GM18499 (cell line): Measurements from ENCODE around the gene LILRA6.
"Not testable (repeated sequence)": the region's sequence is repeated elsewhere in the genome, so short reads cannot be mapped to it uniquely, and the experiment has no call there.

Experiments used
- ATAC-seq: cut with Tn5 transposase; IDR thresholded peaks from one replicate; pipeline ENCODE4 v1.9.1; 2021; ENCODE audit warnings: moderate number of reproducible peaks; ENCODE audit not compliant: insufficient read depth, unreplicated experiment

The LILRA6 gene

DNA sequence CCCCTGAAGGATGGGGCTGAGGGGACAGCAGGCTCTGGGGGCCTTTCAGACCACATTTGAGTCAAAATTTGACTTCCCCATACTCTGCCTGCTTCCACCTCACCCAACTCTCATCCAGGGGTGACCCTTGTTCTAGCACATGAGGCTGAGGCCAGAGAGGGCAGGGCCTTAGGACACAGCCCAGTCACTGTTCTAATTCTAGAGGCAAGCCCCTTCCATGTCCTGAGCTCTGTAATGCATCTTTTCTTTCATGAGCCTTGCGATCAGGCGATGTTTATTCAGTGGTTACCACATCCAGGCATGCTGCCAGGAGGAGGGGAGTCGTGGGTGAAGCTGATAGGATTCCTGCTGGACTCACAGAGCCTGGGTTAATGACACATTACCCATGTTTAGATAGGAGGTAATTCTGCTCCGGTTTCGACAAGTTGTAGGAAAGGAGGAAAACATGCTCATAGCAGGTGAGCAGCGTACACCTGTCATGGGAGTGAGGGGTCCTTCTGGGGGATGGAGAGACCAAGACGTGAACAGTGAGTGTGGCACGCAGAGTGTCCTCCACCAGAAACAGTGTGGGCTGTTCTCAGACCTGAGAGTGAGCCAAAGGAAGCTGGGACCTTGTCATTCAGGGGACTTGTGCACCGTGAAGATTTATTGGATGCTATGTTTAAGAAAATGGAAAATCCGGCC is 32.6 kb downstream of the LILRA6 start:
- ATAC-seq = no peak

DNA sequence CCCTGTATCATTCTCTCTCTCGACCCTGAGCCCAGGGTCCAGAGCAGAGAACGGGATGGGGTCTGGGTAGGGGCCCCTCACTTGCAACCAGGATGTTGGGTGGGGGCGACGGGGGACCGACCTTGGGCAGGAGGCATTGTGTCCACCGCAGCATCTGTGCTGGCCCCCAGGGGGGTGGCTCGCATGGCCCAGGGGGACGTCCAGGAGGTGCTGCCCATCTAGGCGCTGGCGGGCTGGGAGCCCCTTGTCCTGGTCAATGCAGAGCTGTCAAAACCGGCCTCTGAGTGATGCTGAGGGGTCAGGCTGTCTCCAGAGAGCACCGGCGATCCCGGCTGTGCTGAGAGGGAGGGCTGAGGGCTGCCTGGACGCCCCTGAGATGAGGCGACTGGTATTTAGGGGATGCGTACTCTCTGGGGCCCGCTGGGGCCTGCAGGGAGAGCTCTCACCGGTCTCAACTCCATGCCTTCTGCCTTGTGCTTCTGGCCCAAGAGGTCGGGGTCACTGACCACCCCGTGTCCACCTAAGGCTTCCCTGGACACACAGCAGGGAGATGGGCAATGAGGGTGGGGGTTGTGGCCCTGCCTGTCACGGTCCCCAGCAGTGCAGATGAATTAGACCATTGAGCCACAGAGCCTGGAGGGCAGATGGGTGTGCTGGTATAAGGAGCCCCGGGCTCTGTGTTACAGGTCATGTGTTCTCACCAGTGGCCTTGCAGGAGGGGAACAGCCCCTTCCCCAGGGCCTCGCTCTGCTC is 33.4 kb downstream of the LILRA6 start:
- no peak for ATAC-seq

DNA sequence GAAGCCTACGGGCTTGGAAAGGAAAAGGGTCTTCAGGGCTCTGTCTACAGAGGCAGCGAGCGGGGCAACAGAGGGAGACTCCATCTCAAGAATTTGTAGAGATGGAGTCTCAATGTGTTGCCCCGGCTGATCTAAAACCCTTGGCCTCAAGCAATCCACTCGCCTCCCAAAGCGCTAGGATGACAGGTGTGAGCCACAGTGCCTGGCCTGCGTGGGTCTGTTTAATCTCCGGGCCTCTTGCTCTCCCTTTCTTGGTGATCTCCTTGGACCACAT is 33.9 kb downstream of the LILRA6 start:
- ATAC-seq = no peak

DNA sequence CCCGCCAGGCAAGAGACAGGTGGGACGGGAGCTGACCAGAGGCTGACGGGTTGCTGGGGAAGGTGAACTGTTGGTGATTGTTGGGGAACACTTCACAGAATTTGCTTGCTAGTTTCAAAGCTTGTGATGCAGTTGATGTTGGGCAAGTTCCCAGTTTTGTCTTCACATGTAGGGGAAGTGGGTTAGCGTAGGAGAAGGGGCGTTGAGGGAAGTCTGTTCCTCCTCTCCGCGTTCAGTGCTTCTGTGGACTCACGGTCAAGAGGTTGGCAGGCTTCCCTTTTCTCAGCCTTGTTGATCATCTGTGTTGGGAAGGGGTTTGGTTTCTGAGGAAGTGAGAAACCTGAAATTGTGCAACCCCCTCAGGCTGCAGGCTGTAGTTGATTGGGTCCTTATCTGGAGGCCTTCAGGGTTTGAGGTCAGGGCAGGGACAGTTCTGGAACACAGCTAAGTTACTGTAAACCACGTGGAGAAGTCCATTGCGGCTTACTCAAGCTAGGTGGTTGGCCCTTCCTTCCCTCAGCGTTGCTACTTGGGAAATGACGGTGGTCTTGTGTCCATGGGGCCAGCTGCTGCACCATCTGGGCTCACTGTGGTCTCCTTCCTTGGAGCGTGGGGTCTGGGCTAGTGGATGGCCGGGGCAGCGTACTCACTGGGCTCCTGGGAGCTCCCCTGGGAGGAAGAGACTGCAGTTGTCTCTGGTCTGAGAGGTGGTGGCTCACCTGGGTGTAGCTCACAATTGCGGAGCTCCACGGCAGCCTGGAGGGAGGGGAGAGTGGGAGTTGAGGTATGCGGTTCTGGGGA is 34.4 kb downstream of the LILRA6 start:
- no peak for ATAC-seq

DNA sequence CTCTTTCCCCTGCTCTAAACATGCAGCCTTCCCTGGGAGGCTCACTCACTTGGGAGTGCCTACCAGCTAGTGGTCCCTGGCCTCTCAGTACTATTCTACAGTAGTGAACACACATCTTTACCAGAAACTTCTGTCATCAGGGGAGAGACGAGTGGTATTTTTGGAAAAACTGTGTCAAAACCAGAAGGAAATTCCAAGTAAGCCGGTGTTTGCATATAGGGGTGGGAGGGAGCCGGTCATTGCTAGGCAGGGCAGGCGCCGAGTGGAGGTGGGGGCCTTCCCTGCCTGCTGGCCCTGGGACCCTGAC is 35.0 kb downstream of the LILRA6 start:
- no peak for ATAC-seq

DNA sequence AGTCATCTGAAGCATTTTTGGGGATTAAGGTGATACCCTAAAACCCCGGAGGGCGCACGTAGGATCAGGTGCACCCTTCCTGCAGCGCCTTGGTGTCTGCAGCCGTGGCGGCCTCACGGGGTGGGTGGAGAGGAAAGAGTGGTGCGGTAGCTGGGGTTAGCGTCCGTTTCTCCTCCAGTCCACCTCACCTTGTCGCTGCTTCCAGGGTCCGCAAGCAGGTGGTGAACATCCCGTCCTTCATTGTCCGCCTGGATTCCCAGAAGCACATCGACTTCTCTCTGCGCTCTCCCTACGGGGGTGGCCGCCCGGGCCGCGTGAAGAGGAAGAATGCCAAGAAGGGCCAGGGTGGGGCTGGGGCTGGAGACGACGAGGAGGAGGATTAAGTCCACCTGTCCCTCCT is 35.4 kb downstream of the LILRA6 start:
- ATAC-seq = not testable (repeated sequence)

DNA sequence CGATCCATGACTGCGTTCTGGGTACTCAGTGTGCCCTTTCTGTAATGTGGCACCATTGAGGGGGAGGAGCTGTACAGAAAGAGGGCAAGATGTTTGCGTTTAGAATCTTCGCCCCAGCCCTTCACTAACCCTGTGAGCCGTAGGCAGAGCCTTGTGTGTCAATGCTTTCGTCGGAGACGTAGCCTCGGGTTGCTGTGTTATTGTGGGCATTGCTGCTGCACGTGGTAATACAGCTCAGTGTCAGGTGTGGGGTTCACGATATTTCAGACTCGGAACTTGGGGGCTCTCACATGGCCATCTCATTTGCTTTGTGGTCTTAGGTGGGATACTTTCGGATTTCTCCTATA is 35.8 kb downstream of the LILRA6 start:
- no peak for ATAC-seq

DNA sequence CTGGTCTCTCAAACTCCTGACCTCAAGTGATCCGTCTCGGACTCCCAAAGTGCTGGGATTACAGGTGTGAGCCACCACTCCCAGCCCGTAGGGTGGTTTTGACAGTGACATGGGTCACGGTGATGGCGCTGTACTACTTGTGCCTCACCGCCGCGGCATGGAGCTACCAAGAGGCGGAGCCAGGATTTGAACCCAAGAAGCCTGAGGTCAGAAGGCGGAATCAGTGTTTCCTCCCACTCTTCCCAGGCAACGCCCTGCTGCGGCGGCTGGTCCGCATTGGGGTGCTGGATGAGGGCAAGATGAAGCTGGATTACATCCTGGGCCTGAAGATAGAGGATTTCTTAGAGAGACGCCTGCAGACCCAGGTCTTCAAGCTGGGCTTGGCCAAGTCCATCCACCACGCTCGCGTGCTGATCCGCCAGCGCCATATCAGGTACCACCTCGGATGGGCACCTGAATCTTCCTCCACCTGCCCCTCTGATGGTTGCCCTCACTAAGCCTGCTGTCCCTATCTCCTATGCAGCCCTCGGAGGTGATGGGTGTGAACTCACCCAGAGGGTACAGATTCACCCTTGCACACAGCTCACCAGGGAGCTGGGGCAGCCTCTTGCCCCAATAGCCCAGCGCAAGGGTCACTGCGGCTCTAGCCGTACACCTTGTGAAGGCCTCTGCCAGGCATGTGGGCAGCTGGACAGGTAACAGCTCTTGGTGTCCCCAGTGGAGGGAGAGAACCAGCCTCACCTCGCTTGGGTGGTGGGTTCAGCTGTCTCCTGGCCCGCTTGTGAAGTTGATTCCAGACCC is 36.4 kb downstream of the LILRA6 start:
- ATAC-seq = no peak

DNA sequence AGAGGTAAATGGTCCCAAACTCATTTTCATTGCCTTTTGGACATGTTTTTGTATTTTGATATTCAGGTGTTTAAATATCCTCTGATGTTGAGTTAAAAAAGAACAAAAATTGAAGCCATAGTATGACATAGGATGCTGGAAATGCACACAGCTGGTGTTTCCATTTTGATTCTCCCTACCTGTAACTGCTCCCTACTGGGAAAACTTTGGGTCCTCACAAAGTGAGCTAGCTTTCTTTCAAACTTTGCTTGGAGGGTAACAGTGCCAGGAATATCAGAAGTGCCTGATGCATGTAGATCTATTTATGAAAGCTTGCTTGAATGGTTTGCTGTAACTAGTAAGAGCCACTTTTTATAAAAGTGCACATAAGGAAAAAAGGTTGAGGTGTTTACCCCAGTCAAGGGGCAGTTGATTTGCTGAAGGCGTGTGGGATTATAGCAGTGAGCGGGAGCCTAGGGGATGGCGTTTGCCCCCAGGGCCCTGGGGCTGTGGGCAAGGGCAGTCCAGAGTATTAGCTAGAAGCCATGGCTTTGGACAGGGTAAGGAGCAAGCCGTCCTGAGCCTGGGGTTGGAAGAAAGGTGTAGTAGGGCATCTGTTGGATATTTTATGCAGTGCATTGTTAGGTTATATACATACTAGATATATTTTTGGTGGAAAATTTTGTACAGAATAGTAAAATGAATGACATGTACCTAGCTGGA is 37.7 kb downstream of the LILRA6 start:
- ATAC-seq = no peak

DNA sequence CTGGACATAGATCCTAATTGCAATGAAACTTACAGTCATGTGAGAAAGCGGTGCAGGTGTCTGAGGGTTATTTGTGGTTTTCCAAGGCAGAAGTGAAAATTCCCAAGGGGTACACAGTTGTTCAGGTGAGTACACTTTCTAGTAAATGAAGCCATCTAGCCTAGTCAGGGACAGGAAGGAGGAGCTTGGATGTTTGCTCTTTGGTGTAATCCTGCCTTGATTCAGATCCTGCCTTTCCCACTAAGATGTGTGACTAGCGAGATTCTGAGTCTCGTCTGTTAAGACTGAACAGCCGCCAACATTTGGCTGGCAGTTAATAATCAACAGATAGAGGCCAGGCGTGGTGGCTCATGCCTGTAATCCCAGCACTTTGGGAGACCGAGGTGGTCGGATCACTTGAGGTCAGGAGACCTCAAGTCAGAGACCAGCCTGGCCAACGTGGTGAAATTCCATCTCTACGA is 39.4 kb downstream of the LILRA6 start:
- ATAC-seq = no peak

DNA sequence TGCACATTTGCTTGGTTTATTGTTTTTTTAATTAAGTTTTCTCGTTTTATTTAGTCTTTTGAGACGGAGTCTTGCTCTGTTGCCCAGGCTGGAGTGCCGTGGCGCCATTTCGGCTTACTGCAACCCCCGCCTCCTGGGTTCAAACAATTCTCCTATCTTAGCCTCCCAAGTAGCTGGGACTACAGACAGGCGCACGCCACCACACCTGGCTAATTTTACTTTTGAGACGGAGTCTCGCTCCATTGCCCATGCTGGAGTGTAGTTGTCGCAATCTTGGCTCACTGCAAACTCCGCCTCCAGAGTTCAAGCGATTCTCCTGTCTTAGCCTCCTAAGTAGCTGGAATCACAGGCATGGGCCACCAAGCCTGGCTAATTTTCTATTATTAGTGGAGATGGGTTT is 40.6 kb downstream of the LILRA6 start:
- no peak for ATAC-seq

DNA sequence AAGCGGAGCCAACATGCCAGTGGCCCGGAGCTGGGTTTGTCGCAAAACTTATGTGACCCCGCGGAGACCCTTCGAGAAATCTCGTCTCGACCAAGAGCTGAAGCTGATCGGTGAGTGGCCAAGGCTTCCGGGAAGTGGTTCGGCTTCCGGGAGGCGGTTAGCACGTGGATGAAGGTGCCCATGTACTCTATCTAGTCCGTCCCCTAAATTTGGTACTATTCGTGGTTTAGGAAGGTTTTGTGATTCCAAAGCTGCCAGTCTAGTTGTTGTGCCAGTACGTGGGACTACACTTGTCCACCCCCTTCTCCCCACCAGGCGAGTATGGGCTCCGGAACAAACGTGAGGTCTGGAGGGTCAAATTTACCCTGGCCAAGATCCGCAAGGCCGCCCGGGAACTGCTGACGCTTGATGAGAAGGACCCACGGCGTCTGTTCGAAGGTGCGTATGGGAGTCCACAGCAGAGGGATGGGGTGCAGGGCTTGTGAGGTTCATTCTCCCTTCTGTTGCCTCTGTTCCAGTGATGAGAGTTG is 41.4 kb downstream of the LILRA6 start:
- no peak for ATAC-seq

DNA sequence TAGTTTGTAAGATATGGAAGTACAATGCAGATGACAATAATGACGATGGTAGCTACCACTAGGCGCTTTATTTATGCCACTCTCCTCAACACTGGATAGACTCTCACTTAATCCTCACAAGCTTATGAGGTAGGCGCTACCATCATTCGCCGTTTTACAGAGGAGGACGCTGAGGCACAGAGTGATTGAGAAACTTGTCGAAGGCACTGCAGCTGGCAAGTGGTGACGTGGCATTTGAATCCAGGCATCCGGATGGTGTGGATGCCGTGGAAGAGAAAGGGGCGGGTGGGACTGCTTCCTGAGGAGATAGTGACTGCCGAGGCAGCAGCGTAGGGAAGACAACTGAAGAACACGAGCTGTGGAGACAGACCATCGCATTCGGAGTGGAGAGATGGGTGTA is 43.2 kb downstream of the LILRA6 start:
- ATAC-seq = no peak

DNA sequence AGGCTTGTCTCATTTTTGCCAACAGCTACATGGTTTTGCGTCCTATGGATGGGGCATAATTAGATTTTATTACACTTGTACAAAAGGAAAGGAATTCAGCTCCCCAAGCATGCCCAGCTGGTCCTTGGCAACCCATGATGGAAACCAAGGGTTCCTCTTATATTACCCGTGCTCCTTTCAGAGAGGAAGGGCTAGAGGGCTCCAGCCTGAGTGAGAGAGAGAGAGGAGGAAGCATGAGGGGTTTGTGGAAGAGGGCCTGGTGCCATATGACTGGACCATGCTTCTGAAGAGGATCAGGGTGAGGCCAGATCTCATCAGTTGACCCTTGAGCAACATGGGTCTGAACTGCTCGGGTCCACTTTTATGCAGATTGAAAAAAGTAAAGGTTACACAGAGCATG is 45.5 kb downstream of the LILRA6 start:
- no peak for ATAC-seq

DNA sequence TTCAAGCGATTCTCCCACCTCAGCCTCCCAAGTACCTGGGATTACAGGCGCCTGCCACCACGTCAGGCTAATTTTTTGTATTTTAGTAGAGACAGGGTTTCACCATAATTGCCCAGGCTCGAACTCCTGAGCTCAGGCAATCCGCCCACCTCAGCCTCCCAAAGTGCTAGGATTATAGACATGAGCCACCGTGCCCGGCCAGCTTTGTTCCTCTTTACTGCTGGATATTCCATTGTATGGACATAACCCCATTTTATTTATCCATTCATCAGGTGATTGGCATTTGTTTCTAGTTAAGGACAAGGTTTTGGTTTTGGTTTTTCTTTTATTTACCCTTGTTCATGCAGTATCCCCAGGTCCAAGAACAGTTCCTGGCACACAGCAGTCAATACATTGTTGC is 46.1 kb downstream of the LILRA6 start:
- no peak for ATAC-seq

DNA sequence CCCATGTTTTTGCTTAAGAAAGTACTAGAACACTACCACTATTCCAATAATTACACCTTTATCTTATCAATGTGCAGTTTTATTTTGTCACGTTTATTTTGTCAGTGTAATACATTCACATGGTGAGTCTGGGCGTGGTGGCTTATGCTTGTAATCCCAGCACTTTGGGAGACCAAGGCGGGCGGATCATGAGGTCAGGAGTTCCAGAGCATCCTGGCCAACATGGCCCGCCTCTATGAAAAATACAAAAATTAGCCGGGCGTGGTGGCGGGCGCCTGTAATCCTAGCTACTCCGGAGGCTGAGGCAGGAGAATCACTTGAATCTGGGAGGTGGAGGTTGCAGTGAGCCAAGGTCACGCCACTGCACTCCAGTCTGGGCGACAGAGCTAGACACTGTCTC is 48.1 kb downstream of the LILRA6 start:
- not testable (repeated sequence) for ATAC-seq

DNA sequence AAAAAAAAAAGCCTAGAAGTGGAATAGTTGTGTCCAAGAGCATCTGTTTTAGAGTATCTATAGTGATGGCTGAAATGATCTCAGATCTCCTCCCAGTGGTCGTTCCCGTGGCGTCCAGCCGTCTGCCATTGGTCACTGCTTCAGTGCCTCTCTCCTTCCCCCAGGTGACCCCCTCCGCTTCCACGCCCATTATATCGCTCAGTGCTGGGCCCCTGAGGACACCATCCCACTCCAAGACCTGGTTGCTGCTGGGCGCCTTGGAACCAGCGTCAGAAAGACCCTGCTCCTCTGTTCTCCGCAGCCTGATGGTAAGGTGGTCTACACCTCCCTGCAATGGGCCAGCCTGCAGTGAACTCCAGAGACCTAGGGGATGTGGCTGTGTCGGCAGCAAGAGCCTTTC is 49.6 kb downstream of the LILRA6 start:
- no peak for ATAC-seq

DNA sequence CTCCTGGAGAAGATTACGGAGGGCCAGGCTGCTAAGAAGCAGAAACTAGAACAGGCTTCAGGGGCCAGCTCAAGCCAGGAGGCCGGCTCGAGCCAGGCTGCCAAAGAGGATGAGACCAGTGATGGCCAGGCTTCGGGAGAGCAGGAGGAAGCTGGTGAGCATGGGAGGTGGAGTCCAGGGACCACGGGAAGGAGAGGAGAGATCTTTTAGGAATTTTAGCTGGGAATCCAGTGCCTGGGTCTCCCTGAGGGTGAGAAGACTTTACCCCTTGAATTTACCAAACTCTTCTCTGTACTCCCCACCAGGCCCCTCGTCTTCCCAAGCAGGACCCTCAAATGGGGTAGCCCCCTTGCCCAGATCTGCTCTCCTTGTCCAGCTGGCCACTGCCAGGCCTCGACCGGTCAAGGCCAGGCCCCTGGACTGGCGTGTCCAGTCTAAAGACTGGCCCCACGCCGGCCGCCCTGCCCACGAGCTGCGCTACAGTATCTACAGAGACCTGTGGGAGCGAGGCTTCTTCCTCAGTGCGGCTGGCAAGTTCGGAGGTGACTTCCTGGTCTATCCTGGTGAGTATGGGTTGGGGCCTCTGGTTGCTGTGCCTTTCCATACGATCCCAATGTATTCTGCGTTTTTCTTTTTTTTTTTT is 50.7 kb downstream of the LILRA6 start:
- no peak for ATAC-seq

DNA sequence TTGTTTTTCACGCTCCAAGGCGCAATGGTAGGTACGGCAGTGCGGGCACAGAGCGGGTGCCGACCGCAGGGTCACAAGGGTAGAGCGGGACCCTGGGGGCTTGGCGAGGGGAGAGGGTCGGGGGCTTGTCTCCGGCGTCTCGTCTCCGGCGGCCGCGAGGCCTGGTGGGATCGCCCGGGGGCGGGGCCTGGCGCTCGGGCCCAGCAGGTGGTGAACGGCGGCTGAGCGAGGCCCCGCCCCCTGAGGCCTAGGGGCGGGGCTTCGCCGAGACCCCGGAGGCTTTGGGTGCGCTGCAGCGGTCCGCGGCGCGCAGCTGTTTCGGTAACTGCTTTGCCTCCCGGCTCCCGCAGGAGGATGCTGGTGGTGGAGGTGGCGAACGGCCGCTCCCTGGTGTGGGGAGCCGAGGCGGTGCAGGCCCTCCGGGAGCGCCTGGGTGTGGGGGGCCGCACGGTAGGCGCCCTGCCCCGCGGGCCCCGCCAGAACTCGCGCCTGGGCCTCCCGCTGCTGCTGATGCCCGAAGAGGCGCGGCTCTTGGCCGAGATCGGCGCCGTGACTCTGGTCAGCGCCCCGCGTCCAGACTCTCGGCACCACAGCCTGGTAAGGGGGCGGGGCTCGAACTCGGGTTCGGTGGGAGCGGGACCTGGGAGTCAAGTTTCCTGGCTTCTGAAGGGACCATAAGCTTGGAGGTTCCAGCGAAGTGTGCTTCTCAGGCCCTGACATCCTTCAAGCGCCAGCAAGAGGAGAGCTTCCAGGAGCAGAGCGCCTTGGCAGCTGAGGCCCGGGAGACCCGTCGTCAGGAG is 51.4 kb downstream of the LILRA6 start, which contains the start of gene TSEN34:
TSS of gene TSEN34 (plus strand) at position 298 of the 800 bp plus-strand sequence. CDS start at position 355, 57 bp downstream.
- ATAC-seq = peak; percentile 7
